Left lung (tissue), 14 donors: ENCODE data around the gene ZBTB11. TPM values are rescaled to one million over a fixed set of nuclear protein-coding genes. Genes with fewer than 3 reads are reported as not detected.
A peak's percentile ranks its signal among the peaks of the same experiment; 100 is the strongest.

Experiments
- ATAC-seq: fragments of 200-7000 bp; cut with Tn5 transposase; one replicate; pipeline ENCODE4 v1.9.1; 2020; ENCODE audit warnings: moderate library complexity
- DNase-seq, 4 donors: peaks; one replicate each; pipeline ENCODE4 v3.0.0-alpha.2; 2013 to 2020
- H3K27ac ChIP-seq, 2 donors: fragments of 200-600 bp; sonication (generic) in 1 of 2; one replicate each; pipeline versions ENCODE4 v1.5.0 to v1.8.0; 2020 to 2021
- H3K27me3 ChIP-seq, 2 donors: fragments of 200-600 bp; sonication (generic) in 1 of 2; one replicate each; pipeline versions ENCODE4 v1.5.0 to v1.8.0; 2020 to 2021
- H3K36me3 ChIP-seq, 2 donors: fragments of 200-600 bp; sonication (generic) in 1 of 2; one replicate each; pipeline versions ENCODE4 v1.5.0 to v1.8.0; 2020 to 2021
- H3K4me1 ChIP-seq, 2 donors: fragments of 200-600 bp; one replicate each; pipeline ENCODE4 v1.8.0; 2021
- H3K4me3 ChIP-seq, 2 donors: fragments of 200-600 bp; sonication (generic) in 1 of 2; one replicate each; pipeline versions ENCODE4 v1.5.0 to v1.8.0; 2020 to 2021; ENCODE audit warnings: mild to moderate bottlenecking in 1 of 2
- H3K9me3 ChIP-seq, 2 donors: fragments of 200-600 bp; sonication (generic) in 1 of 2; one replicate each; pipeline versions ENCODE4 v1.5.0 to v1.8.0; 2020 to 2021
- CTCF ChIP-seq, 2 donors: fragments of 200-600 bp; sonication (generic) in 1 of 2; IDR thresholded peaks; one replicate each; pipeline versions ENCODE4 v1.5.0 to v1.8.0; 2021; ENCODE audit warnings: antibody characterized with exemption in 2 of 2
- intact Hi-C, 2 donors: fragments of 100-400 bp; cut with DNase I; formaldehyde crosslinking; loops; one replicate each; pipeline versions ENCODE4 v1.11.2 to v1.14.2; 2022
- long read RNA-seq, 12 donors: library from polyadenylated mRNA in 2 of 12; unstranded in 2 of 12; transcript quantifications; one replicate each; pipeline ENCODE4 v2.0.0 and lab custom pipeline, GENCODE V29; 2019 to 2026
- polyA plus RNA-seq, 6 donors: library from polyadenylated mRNA; unstranded; fragments of 120-200 nt; gene quantifications; one replicate each; pipeline ENCODE4 v1.2.1, GENCODE V29; 2013; ENCODE audit not compliant: insufficient read length in 6 of 6
- total RNA-seq, 2 donors: library from RNA; stranded (reverse); fragmentation: NEBNext Ultra II Directional; extraction: Animal tissue kit (Norgen Biotek cat#: 25700); gene quantifications; one replicate each; pipeline ENCODE4 v1.2.1, GENCODE V29; 2021
- donor health status: DM: no; HTN: yes; CAD: no.
- donor health status: DM: no; HTN: no; CAD: no.

Gene ZBTB11
- total RNA-seq, result 10 to 100 TPM; 16.6 to 18.1 TPM
- 10 to 100 TPM; 25.5 to 27.7 (median 26.0) TPM for polyA plus RNA-seq
- long read RNA-seq, donor 1, full-length matches to known transcripts, result 8 of 8 reads
- long read RNA-seq, donor 1, partial matches to known transcripts, result 0 of 8 reads
- long read RNA-seq, donor 1, other reads (novel, unspliced or antisense), result 0 of 8 reads
- long read RNA-seq, donor 2, full-length matches to known transcripts, result 5 of 5 reads
- long read RNA-seq, donor 2, partial matches to known transcripts, result 0 of 5 reads
- long read RNA-seq, donor 2, other reads (novel, unspliced or antisense), result 0 of 5 reads
- long read RNA-seq, donor 3, full-length matches to known transcripts, result 6 of 6 reads
- long read RNA-seq, donor 3, partial matches to known transcripts, result 0 of 6 reads
- long read RNA-seq, donor 3, other reads (novel, unspliced or antisense), result 0 of 6 reads
- long read RNA-seq, donor 4, partial matches to known transcripts, result 5 of 5 reads
- long read RNA-seq, donor 4, other reads (novel, unspliced or antisense), result 0 of 5 reads
- long read RNA-seq, donor 5, full-length matches to known transcripts, result 4 of 4 reads
- long read RNA-seq, donor 5, partial matches to known transcripts, result 0 of 4 reads
- long read RNA-seq, donor 5, other reads (novel, unspliced or antisense), result 0 of 4 reads
- long read RNA-seq, donor 6, partial matches to known transcripts, result 0 of 1 reads
- long read RNA-seq, donor 6, other reads (novel, unspliced or antisense), result 0 of 1 reads
- long read RNA-seq, donor 7, full-length matches to known transcripts, result 1 of 1 reads
- long read RNA-seq, donor 7, partial matches to known transcripts, result 0 of 1 reads
- long read RNA-seq, donor 7, other reads (novel, unspliced or antisense), result 0 of 1 reads
- long read RNA-seq, donor 8, full-length matches to known transcripts, result 5 of 5 reads
- long read RNA-seq, donor 8, partial matches to known transcripts, result 0 of 5 reads
- long read RNA-seq, donor 8, other reads (novel, unspliced or antisense), result 0 of 5 reads
- long read RNA-seq, donor 9, result 0 reads
- long read RNA-seq, donor 10, partial matches to known transcripts, result 1 of 1 reads
- long read RNA-seq, donor 10, other reads (novel, unspliced or antisense), result 0 of 1 reads
- long read RNA-seq, donor 11, full-length matches to known transcripts, result 2 of 2 reads
- long read RNA-seq, donor 11, partial matches to known transcripts, result 0 of 2 reads
- long read RNA-seq, donor 11, other reads (novel, unspliced or antisense), result 0 of 2 reads
- long read RNA-seq, donor 12, full-length matches to known transcripts, result 3 of 3 reads
- long read RNA-seq, donor 12, partial matches to known transcripts, result 0 of 3 reads
- long read RNA-seq, donor 12, other reads (novel, unspliced or antisense), result 0 of 3 reads

GRCh38 chr3:101676765-101677435, at the start of gene ZBTB11:
TSS of gene ZBTB11 (minus strand) at chr3:101677132. CDS start at chr3:101676914, 218 bp downstream.
- no peaks in the 10 kb centered on the region for H3K9me3 ChIP-seq
- H3K27ac ChIP-seq, result peak within 1 kb of the TSS; percentile 93 to 98
- DNase-seq, result peak; percentile 98 to 100 (median 100)
- H3K4me3 ChIP-seq, result peak within 1 kb of the TSS; percentile 73 to 89
- peak; percentile 86 for ATAC-seq
- H3K27me3 ChIP-seq, result no peaks in the 10 kb centered on the region
- peak; percentile 36 to 41 for TF ChIP-seq CTCF (IDR thresholded peaks at IDR 0.05)
- peaks cover 0 to 25% of the 10 kb centered on the region in 2 donors for H3K36me3 ChIP-seq
- H3K4me1 ChIP-seq, result peaks cover 20 to 50% of the 10 kb centered on the region in 2 donors
- intact Hi-C loops, result no loop called here

GRCh38 chr3:101725890-101726275, 49.0 kb upstream of the ZBTB11 start:
- peaks cover 0 to 18% of the 10 kb centered on the region in 2 donors for H3K36me3 ChIP-seq
- H3K4me1 ChIP-seq, result peaks cover 4 to 36% of the 10 kb centered on the region in 2 donors
- DNase-seq (no peak), ATAC-seq (no peak)
- no peaks in the 10 kb centered on the region for H3K27me3 ChIP-seq
- intact Hi-C loops, result no loop called here
- peak overlapping the region; percentile 74 to 80 for H3K4me3 ChIP-seq
- no peaks in the 10 kb centered on the region for H3K9me3 ChIP-seq
- no peak for TF ChIP-seq CTCF (IDR thresholded peaks at IDR 0.05)
- no peak overlapping the region for H3K27ac ChIP-seq

- ATAC-seq, result peak; percentile 31
- intact Hi-C loops, result no loop called here
- peaks cover 0 to 15% of the 10 kb centered on the region in 2 donors for H3K36me3 ChIP-seq
- TF ChIP-seq CTCF (IDR thresholded peaks at IDR 0.05), result no peak
- H3K27ac ChIP-seq, result peak overlapping the region; percentile 53 to 83
- no peaks in the 10 kb centered on the region for H3K27me3 ChIP-seq
- H3K4me3 ChIP-seq, result peak overlapping the region; percentile 74 to 80
- no peaks in the 10 kb centered on the region for H3K9me3 ChIP-seq
- peak in 3 of 4 donors; percentile 18 to 81 (median 53) for DNase-seq
- peaks cover 4 to 41% of the 10 kb centered on the region in 2 donors for H3K4me1 ChIP-seq
Observed at GRCh38 chr3:101725194-101725889, 48.4 kb upstream of the ZBTB11 start.
